ENCODE measurements around the gene CD47.

DNA sequence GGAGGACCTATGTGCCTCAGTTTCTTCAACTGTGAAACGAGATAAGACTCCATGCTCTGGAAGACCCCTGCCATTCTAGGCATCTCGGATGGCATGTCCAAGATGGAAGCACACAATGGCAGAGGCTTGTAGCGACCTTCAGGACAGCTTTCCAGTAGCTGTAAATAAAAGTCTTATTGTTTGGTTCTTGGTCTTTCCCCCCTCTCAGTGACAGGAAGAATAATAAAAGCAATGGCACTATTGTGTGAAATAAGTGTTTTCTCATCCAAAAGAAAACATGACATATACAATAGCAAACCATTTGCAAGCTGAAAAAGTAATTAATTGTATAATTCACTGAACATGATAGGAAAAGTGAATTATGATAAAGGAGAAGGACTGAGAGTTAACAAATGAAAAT is 32.5 kb upstream of the CD47 start:
- TF ChIP-seq, protein P1, sequence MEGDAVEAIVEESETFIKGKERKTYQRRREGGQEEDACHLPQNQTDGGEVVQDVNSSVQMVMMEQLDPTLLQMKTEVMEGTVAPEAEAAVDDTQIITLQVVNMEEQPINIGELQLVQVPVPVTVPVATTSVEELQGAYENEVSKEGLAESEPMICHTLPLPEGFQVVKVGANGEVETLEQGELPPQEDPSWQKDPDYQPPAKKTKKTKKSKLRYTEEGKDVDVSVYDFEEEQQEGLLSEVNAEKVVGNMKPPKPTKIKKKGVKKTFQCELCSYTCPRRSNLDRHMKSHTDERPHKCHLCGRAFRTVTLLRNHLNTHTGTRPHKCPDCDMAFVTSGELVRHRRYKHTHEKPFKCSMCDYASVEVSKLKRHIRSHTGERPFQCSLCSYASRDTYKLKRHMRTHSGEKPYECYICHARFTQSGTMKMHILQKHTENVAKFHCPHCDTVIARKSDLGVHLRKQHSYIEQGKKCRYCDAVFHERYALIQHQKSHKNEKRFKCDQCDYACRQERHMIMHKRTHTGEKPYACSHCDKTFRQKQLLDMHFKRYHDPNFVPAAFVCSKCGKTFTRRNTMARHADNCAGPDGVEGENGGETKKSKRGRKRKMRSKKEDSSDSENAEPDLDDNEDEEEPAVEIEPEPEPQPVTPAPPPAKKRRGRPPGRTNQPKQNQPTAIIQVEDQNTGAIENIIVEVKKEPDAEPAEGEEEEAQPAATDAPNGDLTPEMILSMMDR (IDR thresholded peaks at IDR 0.05) = no peak
- no peak for TF ChIP-seq POLR2A (IDR thresholded peaks at IDR 0.05)
